Hepatocyte (in vitro differentiated cells): ENCODE measurements around the gene C1orf141. TPM values are rescaled to one million over a fixed set of nuclear protein-coding genes. Genes with fewer than 3 reads are reported as not detected.
"Not testable (repeated sequence)": the region's sequence is repeated elsewhere in the genome, so short reads cannot be mapped to it uniquely, and the experiment has no call there.

Experiments used
- DNase-seq: peaks from one replicate; pipeline ENCODE4 v3.0.0-alpha.2; 2016; ENCODE audit warnings: low spot score
- H2AFZ ChIP-seq: fragments of 200-600 bp; sonication (generic); 2 replicates; pipeline ENCODE4 v1.6.0; 2016; ENCODE audit warnings: antibody characterized with exemption, mild to moderate bottlenecking
- H3K27ac ChIP-seq: fragments of 200-600 bp; sonication (generic); 2 replicates; pipeline ENCODE4 v1.5.1; 2016; ENCODE audit warnings: mild to moderate bottlenecking
- H3K27me3 ChIP-seq: fragments of 200-600 bp; sonication (generic); 2 replicates; pipeline ENCODE4 v1.6.1; 2016
- H3K36me3 ChIP-seq: fragments of 200-600 bp; sonication (generic); replicated peaks from 2 replicates; pipeline ENCODE4 v1.5.1; 2016; ENCODE audit warnings: low read depth; ENCODE audit not compliant: insufficient read depth
- H3K4me1 ChIP-seq: fragments of 200-600 bp; sonication (generic); 2 replicates; pipeline ENCODE4 v1.5.1; 2016; ENCODE audit warnings: mild to moderate bottlenecking, moderate library complexity; ENCODE audit not compliant: insufficient read depth
- H3K4me2 ChIP-seq: fragments of 200-600 bp; sonication (generic); 2 replicates; pipeline ENCODE4 v1.6.0; 2016
- H3K4me3 ChIP-seq: fragments of 200-600 bp; sonication (generic); 2 replicates; pipeline ENCODE4 v1.5.1; 2016; ENCODE audit warnings: mild to moderate bottlenecking
- H3K79me2 ChIP-seq: fragments of 200-600 bp; sonication (generic); 2 replicates; pipeline ENCODE4 v1.6.0; 2017; ENCODE audit warnings: mild to moderate bottlenecking
- H3K9me2 ChIP-seq: fragments of 200-600 bp; sonication (generic); replicated peaks from 2 replicates; pipeline ENCODE4 v1.6.0; 2017; ENCODE audit warnings: mild to moderate bottlenecking; ENCODE audit not compliant: insufficient read depth
- H3K9me3 ChIP-seq: fragments of 200-600 bp; sonication (generic); 2 replicates; pipeline ENCODE4 v1.5.1; 2016; ENCODE audit warnings: low read depth, mild to moderate bottlenecking
- H4K20me1 ChIP-seq: fragments of 200-600 bp; sonication (generic); 2 replicates; pipeline ENCODE4 v1.6.0; 2016; ENCODE audit warnings: mild to moderate bottlenecking; ENCODE audit not compliant: insufficient read depth, poor library complexity, severe bottlenecking
- CTCF ChIP-seq: fragments of 200-600 bp; sonication (generic); IDR thresholded peaks from 2 replicates; pipeline ENCODE4 v1.5.1; 2016; ENCODE audit warnings: antibody characterized with exemption, mild to moderate bottlenecking; ENCODE audit not compliant: poor library complexity
- EZH2 ChIP-seq: fragments of 200-600 bp; sonication (generic); IDR thresholded peaks from 2 replicates; pipeline ENCODE4 v1.6.1; 2016; ENCODE audit warnings: antibody characterized with exemption, mild to moderate bottlenecking, borderline replicate concordance
- EZH2phosphoT487 ChIP-seq: fragments of 200-600 bp; sonication (generic); IDR thresholded peaks from one replicate; pipeline ENCODE4 v1.6.1; 2018; ENCODE audit warnings: antibody characterized with exemption, mild to moderate bottlenecking, low read depth, moderate library complexity; ENCODE audit not compliant: unreplicated experiment, severe bottlenecking
- WGBS: methylation state at CpG from one replicate; pipeline ENCODE4 v1.1.6; 2016; ENCODE audit warnings: low lambda C conversion rate; ENCODE audit errors: missing lambda C conversion rate; 5-methylcytosine and 5-hydroxymethylcytosine counted together
- polyA plus RNA-seq: library from polyadenylated mRNA; unstranded; fragments of >200 nt; fragmentation: Nextera tagmentation; extraction: Ambion mirVana; gene quantifications from 2 replicates; pipeline ENCODE4 v1.2.1, GENCODE V29; 2016
- total RNA-seq: library from RNA; depleted of rRNA; stranded (reverse); fragments of >200 nt; gene quantifications from 2 replicates; pipeline ENCODE4 v1.2.3, GENCODE V29; 2014

C1orf141 gene
- total and polyA plus RNA-seq, 2 experiments from 2014 or later: not detected

DNA sequence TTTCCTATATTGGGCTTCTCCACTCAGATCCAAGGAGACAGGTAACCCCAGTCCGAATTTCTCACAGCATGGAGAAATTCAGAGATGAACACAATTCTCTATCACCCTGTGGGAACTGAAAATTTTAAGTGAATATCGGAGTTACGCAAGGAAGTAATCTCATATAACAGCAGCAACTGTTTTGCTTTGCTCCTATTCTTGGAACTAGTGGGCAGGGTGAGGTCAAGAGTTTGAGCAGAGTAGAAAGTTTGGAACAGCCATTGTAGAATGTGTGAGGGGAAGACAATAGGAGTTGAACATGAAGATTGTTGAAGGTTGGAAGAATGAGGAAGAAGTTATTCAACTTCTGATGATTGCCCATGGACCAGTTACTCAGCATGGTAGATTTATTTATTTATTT is 56.5 kb downstream of the C1orf141 start:
- H4K20me1 ChIP-seq: no peaks in the 10 kb centered on the region
- WGBS: 97% methylated on average over 3 of the region's 3 CpGs
- H3K27me3 ChIP-seq: no peaks in the 10 kb centered on the region
- TF ChIP-seq EZH2phosphoT487: no peak
- TF ChIP-seq EZH2: no peak
- TF ChIP-seq CTCF: no peak
- H3K4me2 ChIP-seq: no peak overlapping the region
- no peaks in the 10 kb centered on the region for H3K9me2 ChIP-seq
- no peak overlapping the region for H3K27ac ChIP-seq
- H3K79me2 ChIP-seq: no peaks in the 10 kb centered on the region
- no peaks in the 10 kb centered on the region for H3K36me3 ChIP-seq
- no peak for DNase-seq
- H3K9me3 ChIP-seq: no peaks in the 10 kb centered on the region
- no peak overlapping the region for H2AFZ ChIP-seq
- no peak overlapping the region for H3K4me3 ChIP-seq
- H3K4me1 ChIP-seq: no peaks in the 10 kb centered on the region

- H3K4me3 ChIP-seq: no peak overlapping the region
- no peaks in the 10 kb centered on the region for H3K9me3 ChIP-seq
- H3K27ac ChIP-seq: no peak overlapping the region
- H3K4me1 ChIP-seq: no peaks in the 10 kb centered on the region
- H3K36me3 ChIP-seq: no peaks in the 10 kb centered on the region
- no peak overlapping the region for H2AFZ ChIP-seq
- 93% methylated on average over 1 of the region's 1 CpG for WGBS
- no peaks in the 10 kb centered on the region for H3K9me2 ChIP-seq
- H4K20me1 ChIP-seq: no peaks in the 10 kb centered on the region
- no peaks in the 10 kb centered on the region for H3K27me3 ChIP-seq
- no peaks in the 10 kb centered on the region for H3K79me2 ChIP-seq
- no peak for DNase-seq
- no peak overlapping the region for H3K4me2 ChIP-seq
- TF ChIP-seq EZH2 (no peak), CTCF (no peak), EZH2phosphoT487 (no peak)
These were observed 57.2 kb downstream of the C1orf141 start for GRCh38 chr1:67077593-67077992.

DNA sequence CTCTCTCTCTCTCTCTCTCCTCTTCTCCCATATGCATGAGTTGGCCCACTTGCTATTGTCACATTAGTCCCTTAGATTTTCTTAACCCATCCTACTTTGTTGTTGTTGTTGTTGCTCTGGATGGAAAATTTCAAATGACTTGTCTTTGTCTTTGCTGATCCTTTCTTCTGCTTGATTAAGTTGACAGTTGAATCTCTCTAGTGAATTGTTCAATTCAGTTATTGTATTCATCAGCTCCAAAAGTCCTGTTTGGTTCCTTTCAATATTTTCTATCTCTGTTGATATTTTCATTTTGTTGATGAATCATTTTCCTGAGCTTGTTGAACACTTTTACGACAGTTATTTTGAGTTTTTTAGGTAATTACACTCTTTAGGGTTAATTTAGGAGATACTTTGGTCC is 62.0 kb downstream of the C1orf141 start:
- H2AFZ ChIP-seq: no peak overlapping the region
- no peaks in the 10 kb centered on the region for H3K79me2 ChIP-seq
- no peaks in the 10 kb centered on the region for H4K20me1 ChIP-seq
- no peak overlapping the region for H3K4me2 ChIP-seq
- no peak for DNase-seq
- H3K9me3 ChIP-seq: no peaks in the 10 kb centered on the region
- H3K36me3 ChIP-seq: no peaks in the 10 kb centered on the region
- TF ChIP-seq EZH2: no peak
- no peak for TF ChIP-seq EZH2phosphoT487
- TF ChIP-seq CTCF: no peak
- WGBS: 92% methylated on average over 1 of the region's 1 CpG
- no peaks in the 10 kb centered on the region for H3K27me3 ChIP-seq
- no peak overlapping the region for H3K27ac ChIP-seq
- H3K4me3 ChIP-seq: no peak overlapping the region
- no peaks in the 10 kb centered on the region for H3K9me2 ChIP-seq
- no peaks in the 10 kb centered on the region for H3K4me1 ChIP-seq

GRCh38 chr1:67067655-67068054 is 67.1 kb downstream of the C1orf141 start:
- WGBS: 61% methylated on average over 3 of the region's 3 CpGs
- not testable (repeated sequence) for H3K9me2 ChIP-seq, H4K20me1 ChIP-seq, H3K27ac ChIP-seq, H3K4me3 ChIP-seq, H2AFZ ChIP-seq, H3K4me2 ChIP-seq, H3K27me3 ChIP-seq, H3K36me3 ChIP-seq, DNase-seq, H3K79me2 ChIP-seq, H3K4me1 ChIP-seq, H3K9me3 ChIP-seq
